NT2/D1 (cell line): ENCODE results near the gene ELK3.
"Not testable (repeated sequence)": the region's sequence is repeated elsewhere in the genome, so short reads cannot be mapped to it uniquely, and the experiment has no call there.

Experiments
- YY1 ChIP-seq: IDR thresholded peaks from 2 replicates; pipeline ENCODE4 v1.6.1; 2011; ENCODE audit not compliant: insufficient read length, insufficient read depth
- ZNF274 ChIP-seq: IDR thresholded peaks from 2 replicates; pipeline ENCODE4 v1.6.1; 2011; ENCODE audit warnings: mild to moderate bottlenecking, low read depth, low read length

DNA sequence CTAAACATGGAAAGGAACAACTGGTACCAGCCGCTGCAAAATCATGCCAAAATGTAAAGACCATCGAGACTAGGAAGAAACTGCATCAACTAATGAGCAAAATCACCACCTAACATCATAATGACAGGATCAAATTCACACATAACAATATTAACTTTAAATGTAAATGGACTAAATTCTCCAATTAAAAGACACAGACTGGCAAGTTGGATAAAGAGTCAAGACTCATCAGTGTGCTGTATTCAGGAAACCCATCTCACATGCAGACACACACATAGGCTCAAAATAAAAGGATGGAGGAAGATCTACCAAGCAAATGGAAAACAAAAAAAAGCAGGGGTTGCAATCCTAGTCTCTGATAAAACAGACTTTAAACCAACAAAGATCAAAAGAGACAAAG lies 123.6 kb downstream of the ELK3 start:
- TF ChIP-seq ZNF274, YY1: not testable (repeated sequence)
